Body of pancreas (tissue), 4 donors: ENCODE measurements around the gene URM1.

ENCODE experiments used
- POLR2A ChIP-seq, 3 donors: fragments of 450-650 bp; IDR thresholded peaks; one replicate each; pipeline ENCODE4 v1.6.1; 2016; ENCODE audit warnings: antibody characterized with exemption in 3 of 3, mild to moderate bottlenecking in 2 of 3
- TF ChIP-seq, protein P1 (sequence below), 7 experiments: fragments of 450-650 bp in 4 of 7; fragments of 200-600 bp in 3 of 7; sonication (generic) in 3 of 7; IDR thresholded peaks; one replicate each; pipeline ENCODE4 v1.5.1; 2016 to 2019; ENCODE audit warnings: antibody characterized with exemption in 7 of 7

DNA sequence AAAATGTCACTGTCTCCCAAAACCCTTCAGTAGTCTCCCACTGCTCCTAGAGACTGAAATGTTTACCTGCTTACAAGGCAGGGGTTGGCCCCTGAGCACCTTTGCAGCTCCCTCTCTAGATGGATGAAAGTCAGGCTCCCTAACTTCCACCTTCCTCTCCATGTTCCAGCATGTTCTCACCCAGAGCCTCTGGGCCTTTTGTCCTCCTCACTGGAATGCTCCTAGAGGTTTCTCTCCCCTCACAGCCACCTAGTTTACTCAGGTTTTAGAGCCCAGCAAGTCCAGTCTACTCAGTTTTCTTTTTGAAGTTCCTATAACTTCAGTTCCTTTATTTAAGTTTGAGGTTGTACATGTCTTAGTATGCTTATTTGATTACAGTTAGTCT lies 815 bp upstream of the URM1 start:
- TF ChIP-seq, protein P1, sequence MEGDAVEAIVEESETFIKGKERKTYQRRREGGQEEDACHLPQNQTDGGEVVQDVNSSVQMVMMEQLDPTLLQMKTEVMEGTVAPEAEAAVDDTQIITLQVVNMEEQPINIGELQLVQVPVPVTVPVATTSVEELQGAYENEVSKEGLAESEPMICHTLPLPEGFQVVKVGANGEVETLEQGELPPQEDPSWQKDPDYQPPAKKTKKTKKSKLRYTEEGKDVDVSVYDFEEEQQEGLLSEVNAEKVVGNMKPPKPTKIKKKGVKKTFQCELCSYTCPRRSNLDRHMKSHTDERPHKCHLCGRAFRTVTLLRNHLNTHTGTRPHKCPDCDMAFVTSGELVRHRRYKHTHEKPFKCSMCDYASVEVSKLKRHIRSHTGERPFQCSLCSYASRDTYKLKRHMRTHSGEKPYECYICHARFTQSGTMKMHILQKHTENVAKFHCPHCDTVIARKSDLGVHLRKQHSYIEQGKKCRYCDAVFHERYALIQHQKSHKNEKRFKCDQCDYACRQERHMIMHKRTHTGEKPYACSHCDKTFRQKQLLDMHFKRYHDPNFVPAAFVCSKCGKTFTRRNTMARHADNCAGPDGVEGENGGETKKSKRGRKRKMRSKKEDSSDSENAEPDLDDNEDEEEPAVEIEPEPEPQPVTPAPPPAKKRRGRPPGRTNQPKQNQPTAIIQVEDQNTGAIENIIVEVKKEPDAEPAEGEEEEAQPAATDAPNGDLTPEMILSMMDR (IDR thresholded peaks at IDR 0.05), result no peak
- no peak for TF ChIP-seq POLR2A (IDR thresholded peaks at IDR 0.05)
